Esophagus mucosa (tissue), 1 donor: Measurements from ENCODE around the gene SLC35B2. TPM values are rescaled to one million over a fixed set of nuclear protein-coding genes. Genes with fewer than 3 reads are reported as not detected.
A peak's percentile ranks its signal among the peaks of the same experiment; 100 is the strongest.

Source experiments
- ATAC-seq: fragments of 200-7000 bp; cut with Tn5 transposase; one replicate; pipeline ENCODE4 v1.9.1; 2020
- total RNA-seq: library from RNA; stranded (reverse); gene quantifications from one replicate; pipeline ENCODE4 v1.2.4, GENCODE V29; 2023
- donor health status: DM: yes; HTN: yes; CAD: no.

The SLC35B2 gene
- total RNA-seq, 1 donor from 2014 or later = 15.7 TPM

GRCh38 chr6:44267252-44267651 lies 9.9 kb upstream of the SLC35B2 start:
- no peak for ATAC-seq

DNA sequence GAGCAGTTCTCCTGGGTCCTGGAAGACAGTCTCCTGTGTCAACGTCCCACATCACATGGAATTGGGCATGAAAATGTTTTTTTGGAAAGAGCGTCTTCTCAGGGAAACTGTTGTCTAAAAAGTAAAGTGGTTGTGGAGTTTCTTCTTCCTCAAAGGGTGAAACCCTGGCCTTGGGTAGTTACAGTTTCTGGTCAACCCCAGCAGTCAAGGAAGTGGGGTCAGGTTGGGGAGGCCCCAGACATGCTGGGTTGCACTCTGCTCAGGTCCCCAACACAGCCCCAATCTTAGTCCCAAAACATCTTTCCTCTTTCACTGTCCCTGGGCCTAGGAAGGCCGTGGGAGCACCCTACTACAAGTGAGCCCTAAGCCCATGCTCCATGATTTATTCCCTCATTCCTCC lies 9.0 kb upstream of the SLC35B2 start:
- no peak for ATAC-seq

GRCh38 chr6:44265722-44266233 lies 8.4 kb upstream of the SLC35B2 start:
- ATAC-seq = no peak

DNA sequence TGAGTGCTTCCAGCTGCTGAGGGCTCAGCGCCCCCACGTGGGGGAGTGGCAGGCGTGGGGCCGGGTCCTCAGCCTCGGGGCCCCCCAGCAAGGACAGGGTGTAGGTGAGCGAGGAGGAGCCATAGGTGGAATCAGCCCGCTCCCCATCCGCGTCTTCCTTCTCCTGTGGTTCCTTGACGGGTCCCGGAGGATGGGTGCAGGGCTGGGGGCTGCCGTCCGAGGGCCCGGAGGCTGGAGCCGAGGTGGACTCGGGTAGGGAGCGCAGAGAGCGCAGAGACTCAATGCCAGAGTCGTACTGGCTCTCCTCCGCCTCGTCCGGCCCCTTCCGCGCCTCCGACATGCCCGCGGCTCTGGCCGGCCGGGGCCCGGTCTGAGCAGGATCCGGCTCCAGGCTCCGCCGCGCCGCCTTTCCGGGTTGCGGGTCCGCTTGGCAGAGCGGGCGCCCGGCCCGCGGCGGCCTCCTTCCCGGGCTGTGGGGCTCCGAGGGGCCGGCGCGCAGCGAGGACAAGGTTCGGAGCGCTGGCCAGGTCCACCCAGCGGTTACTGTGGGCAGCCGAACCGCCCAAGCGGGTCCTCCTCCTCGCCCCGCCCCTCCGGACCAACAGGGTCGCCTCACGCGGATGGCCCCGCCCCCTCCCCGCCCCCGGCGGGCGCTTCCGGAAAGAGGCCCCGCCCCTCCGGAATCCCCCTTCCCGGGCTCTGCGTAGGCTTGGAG lies 7.8 kb upstream of the SLC35B2 start, which contains the start of gene NFKBIE:
NFKBIE (minus strand) TSS at position 545 of the 715 bp plus-strand sequence; CDS start at position 340, 205 bp downstream.
- peak; percentile 78 for ATAC-seq

GRCh38 chr6:44264154-44265006 lies 7.1 kb upstream of the SLC35B2 start:
- peak; percentile 22 for ATAC-seq

- ATAC-seq = no peak
Observed at GRCh38 chr6:44263354-44264100, 6.2 kb upstream of the SLC35B2 start.

GRCh38 chr6:44262467-44263353 lies 5.4 kb upstream of the SLC35B2 start:
- no peak for ATAC-seq

- no peak for ATAC-seq
Observed at GRCh38 chr6:44261581-44261980, 4.3 kb upstream of the SLC35B2 start.

GRCh38 chr6:44260451-44261297 lies 3.3 kb upstream of the SLC35B2 start:
- ATAC-seq = no peak

DNA sequence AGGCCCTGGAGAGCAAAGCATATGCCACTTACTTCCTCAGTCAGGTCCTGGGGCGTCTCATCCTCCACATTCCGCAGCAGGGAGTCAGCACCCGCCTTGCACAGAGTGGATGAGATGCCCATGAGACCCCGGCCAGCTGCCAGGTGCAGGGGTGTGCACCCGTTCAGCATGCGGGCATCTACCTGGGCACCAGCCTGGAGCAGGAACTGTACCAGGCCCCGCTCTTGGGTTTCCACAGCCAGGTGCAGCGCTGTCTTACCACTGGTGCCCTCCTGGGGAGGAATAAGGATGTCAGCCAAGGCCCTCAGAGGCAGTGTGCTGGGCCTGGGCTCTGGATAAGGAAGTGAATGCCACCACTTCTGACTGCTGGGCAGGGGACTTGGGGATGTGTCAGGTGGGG lies 2.7 kb upstream of the SLC35B2 start:
- ATAC-seq = no peak

DNA sequence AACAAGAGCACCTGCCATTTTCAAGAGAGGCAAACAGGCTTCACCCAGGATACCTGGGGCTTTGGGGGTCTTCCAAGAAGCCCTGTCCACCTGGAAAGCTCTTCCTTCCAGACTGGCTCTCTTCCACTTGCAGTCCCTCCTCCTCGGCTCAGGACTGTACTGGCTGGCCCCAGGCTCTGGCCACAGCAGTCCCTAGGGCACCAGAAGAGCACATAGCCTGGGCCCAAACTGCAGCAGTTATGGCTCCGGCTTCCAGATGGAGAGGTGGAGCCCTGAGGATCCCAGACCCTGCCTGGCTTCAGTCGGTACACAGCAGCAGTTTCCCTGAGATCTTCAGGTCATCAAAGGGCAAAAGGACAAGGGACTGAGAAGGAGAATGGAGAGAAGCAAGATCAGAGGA lies 1.6 kb upstream of the SLC35B2 start:
- ATAC-seq = no peak

DNA sequence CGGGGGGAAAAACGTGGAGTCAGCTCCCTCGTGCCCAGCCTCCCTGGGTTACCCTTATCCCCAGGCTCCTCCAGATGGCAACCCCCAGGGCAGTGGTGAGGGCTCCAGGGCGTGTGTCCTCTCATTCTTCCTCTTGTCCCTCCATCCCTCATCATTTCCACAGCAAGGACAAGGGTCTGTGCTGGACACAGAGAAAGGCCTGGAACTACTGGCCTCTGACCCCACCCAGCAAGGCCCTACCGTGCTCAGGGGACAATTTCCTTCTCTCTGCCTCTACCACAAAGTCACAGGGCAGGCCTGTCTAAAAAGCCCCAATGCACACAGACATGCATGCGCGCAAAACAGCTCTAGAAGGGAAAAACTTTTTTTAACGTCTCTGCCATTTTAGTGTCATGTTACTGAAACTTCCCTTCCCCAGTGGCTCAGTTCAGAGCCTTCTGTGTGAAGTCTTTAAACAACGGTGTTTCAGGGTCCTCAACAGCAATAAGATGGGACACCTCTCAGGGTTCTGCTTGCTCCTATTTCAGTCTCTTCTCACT lies 1.1 kb upstream of the SLC35B2 start:
- ATAC-seq = no peak

- no peak for ATAC-seq
Observed at GRCh38 chr6:44257753-44258324, 511 bp upstream of the SLC35B2 start.

DNA sequence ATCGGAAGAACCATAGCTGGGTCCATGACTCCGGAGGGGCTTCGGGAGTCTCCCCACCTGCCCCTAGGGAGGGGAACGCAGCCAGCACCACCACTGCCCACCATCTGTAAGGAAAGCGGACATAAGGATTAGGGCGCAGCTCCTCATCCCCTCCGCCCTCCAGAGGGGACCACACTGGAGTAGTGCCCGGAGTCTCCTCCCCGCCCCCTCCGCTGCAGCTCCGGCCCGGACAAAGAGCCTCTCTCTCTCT lies 628 bp downstream of the SLC35B2 start:
- ATAC-seq = peak; percentile 14

GRCh38 chr6:44255871-44256774 lies 1.2 kb downstream of the SLC35B2 start:
- no peak for ATAC-seq

DNA sequence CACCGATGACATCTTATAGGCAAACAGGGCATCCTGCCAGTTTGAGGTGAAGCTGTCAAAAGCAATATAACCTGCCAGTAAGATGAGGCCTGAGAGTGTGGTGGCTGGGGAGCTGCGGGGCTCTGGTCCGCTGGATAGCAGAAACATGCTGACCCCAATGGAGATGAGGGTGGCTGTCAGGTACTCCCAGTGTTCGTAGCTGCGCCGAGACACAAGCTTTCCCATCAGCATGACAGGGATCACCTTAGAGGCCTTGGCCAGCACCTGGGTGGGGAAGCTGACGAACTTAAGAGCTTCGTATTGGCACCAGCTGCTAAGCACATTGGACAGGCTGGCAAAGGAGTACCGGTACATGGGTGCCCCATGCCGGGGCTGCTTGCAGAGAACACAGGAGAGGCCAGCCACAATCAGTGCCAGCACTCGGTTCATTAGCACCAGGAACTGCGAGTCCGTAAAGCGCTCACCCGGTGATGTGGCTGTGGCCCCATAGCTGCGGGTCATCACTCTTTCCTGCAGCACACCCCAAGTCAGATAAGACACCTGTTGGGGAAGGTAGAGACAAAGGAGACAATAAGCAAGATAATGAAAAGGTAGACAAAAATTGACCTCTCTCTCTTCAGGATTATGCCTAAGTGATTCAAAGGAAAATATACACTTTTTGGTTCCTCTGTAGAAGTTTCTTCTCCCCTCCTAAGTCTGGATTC lies 2.1 kb downstream of the SLC35B2 start:
- ATAC-seq = peak; percentile 2

DNA sequence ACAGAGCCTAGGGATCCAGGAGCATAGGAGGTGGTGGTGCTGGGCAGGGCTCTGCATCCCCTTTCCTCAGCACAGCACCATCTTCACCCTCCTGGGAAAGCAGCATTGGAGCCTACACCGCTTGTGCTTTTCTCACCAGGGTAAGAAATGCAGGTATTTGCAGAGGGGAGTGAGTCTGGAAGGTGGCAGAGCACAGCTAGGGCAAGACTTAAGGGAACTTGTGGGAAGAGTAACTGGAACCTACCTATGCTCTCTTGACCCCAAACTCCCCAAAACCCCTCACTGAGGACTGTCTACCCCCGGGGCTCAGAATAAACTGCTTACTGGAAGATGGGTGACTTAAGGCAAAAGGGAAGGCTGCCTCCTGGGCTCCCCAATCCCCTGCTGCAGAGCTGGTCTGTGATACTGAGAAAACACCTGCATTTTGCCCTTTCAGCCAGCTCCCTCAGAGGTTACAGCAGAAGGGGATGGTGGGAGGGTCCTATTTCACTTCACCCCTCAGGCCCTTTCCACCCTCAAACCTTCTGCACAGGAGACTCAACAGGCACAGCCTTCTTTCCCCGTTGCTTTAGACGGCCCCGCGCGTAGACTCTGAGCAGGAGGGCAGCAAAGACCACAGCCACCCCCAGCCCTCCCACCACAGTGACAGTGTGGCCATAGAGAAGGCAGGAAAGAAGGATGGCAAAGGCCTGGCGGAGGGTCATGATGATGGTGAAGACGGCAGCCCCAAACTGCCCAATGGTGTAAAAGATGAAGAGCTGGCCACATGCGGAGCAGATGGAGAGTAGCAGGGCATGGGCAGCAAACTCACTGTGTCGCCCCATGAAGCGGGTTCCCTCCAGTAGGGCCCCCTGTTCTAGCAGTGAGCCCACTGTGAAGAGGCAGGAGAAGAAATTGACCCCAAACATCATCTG lies 2.9 kb downstream of the SLC35B2 start:
- ATAC-seq = no peak
